GM18505 (cell line): ENCODE results near the gene LAMC3.

Experiments
- ATAC-seq: cut with Tn5 transposase; IDR thresholded peaks from one replicate; pipeline ENCODE4 v1.9.1; 2021; ENCODE audit not compliant: unreplicated experiment
- POLR2A ChIP-seq: IDR thresholded peaks from 4 replicates; pipeline ENCODE4 v1.6.1; 2011; ENCODE audit warnings: borderline replicate concordance; ENCODE audit not compliant: insufficient read depth, insufficient read length; ENCODE audit errors: extremely low read depth

The LAMC3 gene

GRCh38 chr9:131001990-131002389 lies 7.0 kb upstream of the LAMC3 start:
- no peak for ATAC-seq
- no peak for TF ChIP-seq POLR2A

DNA sequence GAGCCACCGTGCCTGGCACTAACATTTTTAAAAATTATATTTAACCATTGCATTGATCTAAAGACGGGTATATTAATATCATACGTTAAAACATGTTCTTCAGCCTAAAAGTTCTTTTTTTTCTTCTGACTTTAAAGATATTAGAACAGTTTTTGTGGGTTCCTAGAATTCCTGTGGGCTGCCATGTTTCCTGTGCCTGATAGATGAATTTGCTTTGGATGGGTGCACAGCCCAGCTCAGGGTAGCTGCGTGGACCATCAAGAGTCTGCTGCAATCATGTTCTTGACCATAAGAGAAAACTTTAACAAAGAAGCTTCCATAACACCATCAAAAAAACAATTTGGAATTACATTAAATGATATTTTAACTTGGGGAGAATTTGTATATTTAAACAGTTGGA lies 2.4 kb upstream of the LAMC3 start:
- no peak for TF ChIP-seq POLR2A
- ATAC-seq: no peak

DNA sequence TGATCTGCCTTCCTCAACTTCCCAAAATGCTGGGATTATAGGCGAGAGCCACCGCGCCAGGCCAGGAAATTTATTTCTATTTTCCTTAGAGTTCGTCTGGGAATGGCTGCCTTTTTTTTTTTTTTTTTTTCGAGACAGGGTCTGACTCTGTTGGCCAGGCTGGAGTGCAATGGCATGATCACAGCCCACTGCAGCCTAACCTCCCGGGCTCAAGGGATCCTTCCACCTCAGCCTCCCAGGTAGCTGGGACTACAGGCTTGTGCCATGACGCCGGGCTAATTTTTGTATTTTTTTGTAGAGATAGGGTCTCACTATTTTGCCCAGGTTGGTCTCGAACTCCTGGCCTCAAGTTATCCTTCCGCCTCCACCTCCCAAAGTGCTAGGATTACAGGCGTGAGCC lies 888 bp upstream of the LAMC3 start:
- ATAC-seq: no peak
- TF ChIP-seq POLR2A: no peak

DNA sequence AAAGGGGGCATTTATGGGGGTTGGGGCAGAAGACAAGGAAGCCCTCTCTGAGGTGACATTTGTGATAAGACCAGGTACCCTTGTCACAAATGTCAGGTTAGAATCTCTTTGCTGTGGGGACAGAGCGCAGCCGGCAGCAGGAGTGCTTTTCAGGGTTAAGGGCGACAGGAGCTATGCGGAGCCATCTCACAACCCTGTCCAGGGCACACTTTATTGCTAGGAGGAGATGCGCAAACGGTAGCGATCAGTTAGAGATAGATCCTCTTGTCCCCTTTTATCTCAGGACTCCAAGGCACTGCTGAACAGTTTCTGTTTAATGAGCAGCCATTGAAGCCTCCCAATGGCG lies 438 bp upstream of the LAMC3 start:
- no peak for ATAC-seq
- no peak for TF ChIP-seq POLR2A

DNA sequence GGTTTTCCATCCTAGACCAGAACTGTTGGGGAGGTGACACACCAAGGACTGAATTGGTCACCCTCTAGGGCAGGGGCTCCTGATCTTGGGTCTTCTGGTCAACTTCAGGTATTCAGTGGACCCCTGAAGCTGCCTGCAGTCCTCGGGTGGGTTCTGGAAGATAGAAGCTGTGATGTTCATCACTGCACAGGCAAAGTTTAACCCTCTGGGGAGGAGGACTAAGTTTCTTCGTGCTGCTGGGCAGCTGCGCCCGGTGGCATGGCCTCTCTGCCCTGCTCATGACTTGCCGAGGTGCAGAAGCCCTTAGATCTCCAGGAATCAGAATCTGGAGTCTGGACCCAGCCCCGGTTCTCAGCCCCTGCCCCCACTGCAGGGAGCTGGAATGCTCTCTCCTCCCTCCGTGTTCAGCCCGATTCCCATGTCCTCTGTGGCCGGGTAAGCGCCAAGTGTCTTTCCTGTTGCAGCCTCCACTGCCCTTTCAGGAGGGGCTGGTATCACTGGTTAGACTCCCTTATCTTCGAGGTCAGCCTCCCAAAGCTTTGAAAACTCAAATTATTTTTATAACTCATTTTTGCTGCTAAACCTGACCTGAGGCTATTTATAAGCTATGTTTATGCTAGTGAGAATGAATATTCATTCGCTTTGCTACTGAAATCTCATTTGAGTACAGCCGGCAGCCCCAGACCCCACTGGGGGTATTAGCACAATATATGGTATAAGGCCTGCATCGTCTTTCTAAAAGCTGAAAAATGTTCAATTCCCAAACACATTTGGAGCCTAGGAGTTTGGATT lies 1.7 kb downstream of the LAMC3 start:
- no peak for TF ChIP-seq POLR2A
- no peak for ATAC-seq

GRCh38 chr9:131011274-131012022 lies 2.5 kb downstream of the LAMC3 start:
- no peak for TF ChIP-seq POLR2A
- no peak for ATAC-seq

DNA sequence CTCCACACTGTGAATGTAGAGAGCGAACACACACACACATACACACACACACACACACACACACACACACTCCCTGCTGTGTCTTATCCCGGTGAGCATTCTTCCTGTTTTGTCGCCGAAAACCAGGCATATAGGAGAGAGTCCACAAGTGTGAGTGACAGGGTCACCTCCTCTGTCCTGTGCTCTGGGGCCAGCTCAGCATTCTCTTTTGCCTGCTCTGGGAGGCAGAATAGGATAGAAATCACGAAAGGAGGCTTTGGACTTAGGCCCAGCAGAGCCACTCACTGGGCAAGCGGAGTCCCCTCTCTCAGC lies 3.0 kb downstream of the LAMC3 start:
- no peak for TF ChIP-seq POLR2A
- no peak for ATAC-seq

- TF ChIP-seq POLR2A: no peak
- ATAC-seq: no peak
Observed at GRCh38 chr9:131012396-131012917, 3.5 kb downstream of the LAMC3 start.

- no peak for TF ChIP-seq POLR2A
- ATAC-seq: no peak
Observed at GRCh38 chr9:131013015-131013755, 4.2 kb downstream of the LAMC3 start.

DNA sequence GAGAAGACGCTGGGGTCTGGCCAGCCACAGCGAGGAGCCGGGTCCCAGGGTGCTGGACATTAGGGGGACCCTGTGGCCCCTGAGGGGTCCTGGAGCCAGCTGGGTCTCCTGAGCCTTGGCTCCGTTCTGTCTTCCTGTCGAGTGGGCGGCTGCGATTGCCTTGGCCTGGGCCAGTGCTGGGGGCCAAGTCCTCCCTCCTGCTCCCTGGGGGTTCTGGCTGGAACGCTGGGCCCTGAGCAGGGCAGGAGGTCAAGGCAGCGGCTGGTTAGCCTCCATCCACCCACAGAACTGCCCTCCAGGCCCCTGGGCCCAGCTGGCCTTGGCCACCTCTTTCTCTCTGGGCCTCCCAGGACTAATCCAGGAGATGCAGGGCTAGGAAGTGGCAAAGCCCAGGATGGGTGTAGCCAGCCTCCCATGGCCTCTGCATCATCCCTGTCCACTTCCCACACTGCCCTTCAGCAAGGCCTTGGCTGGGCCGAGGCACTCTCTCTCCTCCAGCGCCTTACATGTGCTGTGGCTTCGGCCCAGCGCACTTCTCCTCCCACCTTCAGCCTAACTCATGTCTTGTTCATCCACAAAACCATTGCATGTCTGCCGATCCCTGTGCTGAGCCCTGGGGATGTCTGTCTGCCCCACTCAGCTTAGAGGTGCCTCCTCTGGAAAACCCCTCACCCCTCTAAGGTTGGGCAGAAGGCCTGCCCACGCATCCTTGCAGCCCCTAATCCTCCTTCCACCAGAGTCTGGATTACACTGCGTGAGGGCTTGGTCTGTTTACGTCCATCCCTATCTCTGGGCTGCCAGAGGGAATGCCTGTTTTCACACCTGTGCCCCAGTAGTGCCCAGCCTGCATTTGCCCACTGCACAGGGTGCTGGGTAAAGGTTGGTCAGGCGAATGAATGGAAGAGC lies 5.0 kb downstream of the LAMC3 start:
- ATAC-seq: no peak
- TF ChIP-seq POLR2A: no peak

- no peak for TF ChIP-seq POLR2A
- no peak for ATAC-seq
Observed at GRCh38 chr9:131015112-131015511, 6.1 kb downstream of the LAMC3 start.

DNA sequence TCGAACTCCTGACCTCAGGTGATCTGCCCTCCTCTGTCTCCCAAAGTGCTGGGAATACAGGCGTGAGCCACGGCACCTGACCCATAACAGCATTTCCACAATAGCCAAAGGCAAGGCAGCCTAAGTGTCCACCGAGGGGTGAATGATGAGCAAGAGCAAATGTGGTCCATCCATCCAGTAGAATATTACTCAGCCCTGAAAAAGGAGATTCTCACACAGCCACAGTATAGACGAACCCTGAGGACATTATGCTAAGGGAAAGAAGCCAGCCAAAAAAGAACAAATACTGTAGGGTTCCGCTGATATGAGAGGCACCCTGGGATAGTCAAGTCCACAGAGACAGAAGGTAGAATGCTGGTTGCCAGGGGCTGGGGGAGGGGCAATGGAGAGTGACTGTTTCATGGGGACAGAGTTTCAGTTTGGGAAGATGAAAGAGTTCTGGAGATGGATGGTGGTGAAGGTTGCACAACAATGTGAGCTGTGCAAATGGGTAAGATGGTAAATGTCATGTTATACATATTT lies 7.0 kb downstream of the LAMC3 start:
- TF ChIP-seq POLR2A: no peak

GRCh38 chr9:131017067-131017466 lies 8.1 kb downstream of the LAMC3 start:
- no peak for TF ChIP-seq POLR2A
- ATAC-seq: no peak

More for the DNA sequence above, 7.0 kb downstream of the LAMC3 start:
- ATAC-seq: no peak

DNA sequence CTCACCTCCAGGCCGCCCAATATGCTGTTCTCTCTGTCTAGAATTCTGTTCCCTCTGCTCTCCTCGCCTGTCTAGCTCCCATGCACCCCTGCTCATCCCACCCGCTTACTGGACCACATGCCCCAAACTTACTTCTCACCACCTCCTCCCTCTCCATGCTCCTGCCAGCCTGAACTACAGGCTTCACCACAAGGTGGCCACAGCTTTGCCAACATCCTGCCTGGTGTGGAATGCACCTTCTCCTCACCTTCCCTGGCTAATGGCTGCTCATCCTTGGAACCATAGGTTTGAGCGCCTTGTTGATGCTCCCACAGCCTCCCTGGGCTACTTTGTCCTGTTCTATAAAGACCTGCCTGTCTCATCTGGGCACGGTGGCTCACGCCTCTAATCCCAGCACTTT lies 9.6 kb downstream of the LAMC3 start:
- ATAC-seq: no peak
- TF ChIP-seq POLR2A: no peak
